HCT116 (cell line): ENCODE measurements around the gene TNXB. TPM values are rescaled to one million over a fixed set of nuclear protein-coding genes. Genes with fewer than 3 reads are reported as not detected.
A peak's percentile ranks its signal among the peaks of the same experiment; 100 is the strongest.

Experiments
- ATAC-seq: fragments of 200-7000 bp; cut with Tn5 transposase; 2 replicates; pipeline ENCODE4 v1.9.1; 2020; ENCODE audit warnings: mild to moderate bottlenecking, moderate library complexity
- BruUV-seq: library from RNA; stranded (reverse); fragments of 400-500 nt; replicated peaks from 2 replicates; lab custom pipeline; 2021; lab: Mats Ljungman, UMichigan
- CTCF ChIA-PET: fragments of 300-600 bp; sonication (Branson Sonifier 250); formaldehyde crosslinking; loops from one replicate; lab custom pipeline; 2021; ENCODE audit warnings: antibody characterized with exemption; lab: Charles Lee
- POLR2A ChIA-PET: fragments of 300-600, 350-600 bp; sonication (Branson Sonifier 250); formaldehyde crosslinking; loops from one replicate; lab custom pipeline; 2021; ENCODE audit warnings: antibody characterized with exemption; lab: Charles Lee
- RAD21 ChIA-PET, 2 experiments: fragments of 300-600 bp; sonication (Branson Sonifier 250); formaldehyde crosslinking; loops; one replicate each; lab custom pipeline; 2023; ENCODE audit warnings: low total read pairs in 2 of 2; ENCODE audit not compliant: uncharacterized antibody in 2 of 2, unreplicated experiment in 2 of 2, low non-redundant PET in 1 of 2; lab: Charles Lee
- DNase-seq: peaks from one replicate; pipeline ENCODE4 v3.0.0-alpha.2; 2010; ENCODE audit warnings: low read depth, low spot score
- H2AFZ ChIP-seq: fragments of 200-600 bp; shearing (Covaris generic), sonication (generic); 2 replicates; pipeline ENCODE4 v1.6.1; 2017; ENCODE audit warnings: low read depth, mixed run types, mixed read lengths, antibody characterized with exemption, low read length; ENCODE audit not compliant: poor library complexity, severe bottlenecking
- H3K27ac ChIP-seq: 2 replicates; pipeline ENCODE4 v1.5.1; 2012; ENCODE audit warnings: low read depth, low read length
- H3K27me3 ChIP-seq: fragments of 200-600 bp; sonication (generic); 2 replicates; pipeline ENCODE4 v1.6.1; 2016; ENCODE audit warnings: mixed run types, low read length, mixed read lengths; ENCODE audit not compliant: insufficient read depth
- H3K36me3 ChIP-seq, 2 experiments: fragments of 200-500 bp in 1 of 2; fragments of 200-600 bp in 1 of 2; sonication (Bioruptor generic) in 1 of 2; sonication (generic) in 1 of 2; 2 replicates each; pipeline versions ENCODE4 v1.5.1 to v1.6.1; 2014 to 2016; ENCODE audit warnings: low read length in 2 of 2, inconsistent platforms in 1 of 2, mixed read lengths in 1 of 2, mixed run types in 1 of 2; ENCODE audit not compliant: insufficient read depth in 2 of 2, control insufficient read depth in 1 of 2
- H3K4me1 ChIP-seq, 2 experiments: fragments of 200-600 bp in 1 of 2; sonication (generic) in 1 of 2; 2 replicates each; pipeline versions ENCODE4 v1.5.1 to v1.6.1; 2012 to 2017; ENCODE audit warnings: low read length in 2 of 2, inconsistent platforms in 1 of 2, mild to moderate bottlenecking in 1 of 2, mixed read lengths in 1 of 2, mixed run types in 1 of 2, moderate library complexity in 1 of 2; ENCODE audit not compliant: insufficient read depth in 2 of 2, control insufficient read depth in 1 of 2
- H3K4me2 ChIP-seq: fragments of 200-600 bp; sonication (generic); 2 replicates; pipeline ENCODE4 v1.6.1; 2017; ENCODE audit warnings: mixed run types, low read length, mixed read lengths
- H3K4me3 ChIP-seq, 2 experiments: fragments of 200-600 bp in 1 of 2; sonication (generic) in 1 of 2; replicated peaks in 1 of 2; 2 replicates each; pipeline ENCODE4 v1.5.1; 2011 to 2016; ENCODE audit warnings: low read length in 2 of 2, control low read depth in 1 of 2, low read depth in 1 of 2, mild to moderate bottlenecking in 1 of 2, mixed read lengths in 1 of 2, mixed run types in 1 of 2
- H3K79me2 ChIP-seq: fragments of 200-600 bp; sonication (generic); 2 replicates; pipeline ENCODE4 v1.6.1; 2017; ENCODE audit warnings: mild to moderate bottlenecking, mixed run types, low read length, moderate library complexity, mixed read lengths; ENCODE audit not compliant: insufficient read depth
- H3K9ac ChIP-seq: fragments of 200-600 bp; sonication (generic); 2 replicates; pipeline ENCODE4 v1.6.1; 2016; ENCODE audit warnings: low read length, mixed read lengths
- H3K9me2 ChIP-seq: fragments of 200-600 bp; sonication (generic), shearing (Covaris generic); 2 replicates; pipeline ENCODE4 v1.6.1; 2017; ENCODE audit warnings: mixed run types, mild to moderate bottlenecking, moderate library complexity; ENCODE audit not compliant: insufficient read depth
- H3K9me3 ChIP-seq, 2 experiments: fragments of 200-500 bp in 1 of 2; fragments of 200-600 bp in 1 of 2; sonication (Bioruptor generic) in 1 of 2; sonication (generic) in 1 of 2; 2 replicates each; pipeline ENCODE4 v1.6.1; 2014 to 2017; ENCODE audit warnings: low read length in 2 of 2, mixed read lengths in 2 of 2, inconsistent platforms in 1 of 2, low read depth in 1 of 2, mild to moderate bottlenecking in 1 of 2, mixed run types in 1 of 2, moderate library complexity in 1 of 2; ENCODE audit not compliant: control insufficient read depth in 1 of 2, insufficient read depth in 1 of 2
- H4K20me1 ChIP-seq: fragments of 200-600 bp; sonication (generic), shearing (Covaris generic); 2 replicates; pipeline ENCODE4 v1.6.1; 2017; ENCODE audit warnings: mixed run types, mild to moderate bottlenecking, moderate library complexity; ENCODE audit not compliant: insufficient read depth
- CBX3 ChIP-seq: IDR thresholded peaks from 2 replicates; pipeline ENCODE4 v1.6.1; 2012; ENCODE audit warnings: low read depth
- CEBPB ChIP-seq: IDR thresholded peaks from 2 replicates; pipeline ENCODE4 v1.6.1; 2012; ENCODE audit warnings: low read depth
- CTCF ChIP-seq, 3 experiments: fragments of 200-600 bp in 1 of 3; sonication (generic) in 1 of 3; IDR thresholded peaks in 2 of 3; conservative IDR thresholded peaks in 1 of 3; 2 replicates each; pipeline ENCODE4 v1.5.1; 2012 to 2017; ENCODE audit warnings: low read depth in 2 of 3, low read length in 2 of 3, antibody characterized with exemption in 1 of 3, borderline replicate concordance in 1 of 3, control low read depth in 1 of 3, mild to moderate bottlenecking in 1 of 3, mixed read lengths in 1 of 3, mixed run types in 1 of 3, moderate library complexity in 1 of 3; ENCODE audit not compliant: insufficient read depth in 1 of 3
- EGR1 ChIP-seq: IDR thresholded peaks from 2 replicates; pipeline ENCODE4 v1.6.1; 2012; ENCODE audit warnings: low read depth
- ELF1 ChIP-seq: IDR thresholded peaks from 2 replicates; pipeline ENCODE4 v1.6.1; 2012; ENCODE audit warnings: low read depth, borderline replicate concordance
- EZH2 ChIP-seq: fragments of 200-600 bp; sonication (generic); IDR thresholded peaks from 2 replicates; pipeline ENCODE4 v1.6.1; 2017; ENCODE audit warnings: antibody characterized with exemption, mixed run types
- FOSL1 ChIP-seq: IDR thresholded peaks from 2 replicates; pipeline ENCODE4 v1.6.1; 2012; ENCODE audit warnings: low read depth
- JUND ChIP-seq: IDR thresholded peaks from 2 replicates; pipeline ENCODE4 v1.6.1; 2012
- POLR2A ChIP-seq: IDR thresholded peaks from 2 replicates; pipeline ENCODE4 v1.7.0; 2011; ENCODE audit warnings: borderline replicate concordance; ENCODE audit not compliant: insufficient read depth, insufficient read length; ENCODE audit errors: extremely low read depth
- RAD21 ChIP-seq: IDR thresholded peaks from 2 replicates; pipeline ENCODE4 v1.6.1; 2012; ENCODE audit warnings: low read depth, mild to moderate bottlenecking
- SIN3A ChIP-seq: IDR thresholded peaks from 2 replicates; pipeline ENCODE4 v1.6.1; 2012; ENCODE audit warnings: low read depth
- TCF7L2 ChIP-seq: IDR thresholded peaks from 2 replicates; pipeline ENCODE4 v1.7.0; 2011; ENCODE audit warnings: borderline replicate concordance, inconsistent platforms; ENCODE audit not compliant: insufficient read depth, insufficient read length; ENCODE audit errors: extremely low read depth
- YY1 ChIP-seq: IDR thresholded peaks from 2 replicates; pipeline ENCODE4 v1.6.1; 2011; ENCODE audit warnings: low read length, low read depth, moderate library complexity, mild to moderate bottlenecking; ENCODE audit not compliant: insufficient replicate concordance; ENCODE audit errors: extremely low read depth
- ZFX ChIP-seq: fragments of 450-650 bp; IDR thresholded peaks from 2 replicates; pipeline ENCODE4 v1.6.1; 2017
- intact Hi-C: fragments of 100-400 bp; cut with micrococcal nuclease; formaldehyde crosslinking; loops from 2 replicates; pipeline ENCODE4 v1.10.0; 2022
- total RNA-seq: library from RNA; stranded (reverse); gene quantifications from one replicate; pipeline ENCODE4 v1.2.1, GENCODE V29; 2021; ENCODE audit not compliant: unreplicated experiment
- TF ChIP-seq, protein P1 (sequence below): IDR thresholded peaks from 2 replicates; pipeline ENCODE4 v1.6.1; 2012; ENCODE audit warnings: low read depth

TNXB gene
- total RNA-seq, 1 experiment from 2014 or later = 8.5 TPM

DNA sequence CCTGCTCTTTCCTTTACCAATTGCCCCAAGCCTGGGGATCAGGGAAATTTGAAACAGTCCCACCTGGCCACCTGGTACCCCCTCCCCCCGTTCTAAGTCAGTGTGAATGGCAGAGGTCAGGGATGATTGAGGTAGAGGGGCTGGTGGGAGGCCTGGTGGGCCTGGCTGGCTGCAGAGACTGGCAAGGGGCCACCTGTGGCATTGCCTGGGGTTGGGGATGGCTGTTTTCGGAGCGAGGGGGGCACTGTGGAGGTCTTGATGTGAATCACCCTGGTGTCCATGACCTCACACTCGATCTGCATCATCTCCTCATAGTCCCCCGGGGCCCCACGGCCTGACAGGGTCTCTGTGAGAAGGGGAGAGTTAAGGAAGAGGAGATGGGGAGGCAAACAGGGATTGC is 6.5 kb upstream of the TNXB start (continued):
- TF ChIP-seq TCF7L2 = no peak
- TF ChIP-seq FOSL1 = no peak

DNA sequence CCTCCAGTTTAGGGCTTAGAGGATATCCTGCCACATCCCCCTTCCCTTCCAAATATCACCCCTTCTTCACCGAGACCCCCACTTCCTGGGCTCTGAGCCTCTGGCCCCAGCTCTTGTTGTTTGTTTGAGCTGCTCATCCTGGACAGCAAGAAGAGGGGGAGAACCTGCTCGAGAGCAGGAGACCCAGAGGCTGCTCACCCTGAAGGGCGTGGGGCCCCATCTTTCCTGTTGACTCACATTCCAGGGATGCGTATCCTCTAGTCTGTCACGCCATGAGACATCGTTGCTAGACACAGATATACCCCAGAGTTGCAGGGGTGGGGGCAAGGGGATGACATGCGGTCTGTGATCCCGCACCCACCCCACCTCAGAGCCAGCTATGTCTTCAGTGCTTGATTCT is 5.7 kb upstream of the TNXB start:
- no peak overlapping the region for H3K9ac ChIP-seq
- peaks cover 0 to 28% of the 10 kb centered on the region in 2 experiments; a peak in 2 of 4 replicates for H3K4me1 ChIP-seq
- no peaks in the 10 kb centered on the region for H3K27me3 ChIP-seq
- ATAC-seq = no peak
- TF ChIP-seq YY1 (no peak), EGR1 (no peak), EZH2 (no peak), TCF7L2 (no peak), RAD21 (no peak), ELF1 (no peak), CBX3 (no peak), FOSL1 (no peak), SIN3A (no peak), CEBPB (no peak), JUND (no peak), ZFX (no peak), POLR2A (no peak), CTCF (IDR thresholded peaks at IDR 0.05 in 2 of 3, conservative IDR thresholded peaks at IDR 0.05 in 1 of 3; ENCODE audit: borderline replicate concordance in 1 of 3, insufficient read depth in 1 of 3, low read depth in 2 of 3, low read length in 2 of 3) (no peak)
- TF ChIP-seq, protein P1, sequence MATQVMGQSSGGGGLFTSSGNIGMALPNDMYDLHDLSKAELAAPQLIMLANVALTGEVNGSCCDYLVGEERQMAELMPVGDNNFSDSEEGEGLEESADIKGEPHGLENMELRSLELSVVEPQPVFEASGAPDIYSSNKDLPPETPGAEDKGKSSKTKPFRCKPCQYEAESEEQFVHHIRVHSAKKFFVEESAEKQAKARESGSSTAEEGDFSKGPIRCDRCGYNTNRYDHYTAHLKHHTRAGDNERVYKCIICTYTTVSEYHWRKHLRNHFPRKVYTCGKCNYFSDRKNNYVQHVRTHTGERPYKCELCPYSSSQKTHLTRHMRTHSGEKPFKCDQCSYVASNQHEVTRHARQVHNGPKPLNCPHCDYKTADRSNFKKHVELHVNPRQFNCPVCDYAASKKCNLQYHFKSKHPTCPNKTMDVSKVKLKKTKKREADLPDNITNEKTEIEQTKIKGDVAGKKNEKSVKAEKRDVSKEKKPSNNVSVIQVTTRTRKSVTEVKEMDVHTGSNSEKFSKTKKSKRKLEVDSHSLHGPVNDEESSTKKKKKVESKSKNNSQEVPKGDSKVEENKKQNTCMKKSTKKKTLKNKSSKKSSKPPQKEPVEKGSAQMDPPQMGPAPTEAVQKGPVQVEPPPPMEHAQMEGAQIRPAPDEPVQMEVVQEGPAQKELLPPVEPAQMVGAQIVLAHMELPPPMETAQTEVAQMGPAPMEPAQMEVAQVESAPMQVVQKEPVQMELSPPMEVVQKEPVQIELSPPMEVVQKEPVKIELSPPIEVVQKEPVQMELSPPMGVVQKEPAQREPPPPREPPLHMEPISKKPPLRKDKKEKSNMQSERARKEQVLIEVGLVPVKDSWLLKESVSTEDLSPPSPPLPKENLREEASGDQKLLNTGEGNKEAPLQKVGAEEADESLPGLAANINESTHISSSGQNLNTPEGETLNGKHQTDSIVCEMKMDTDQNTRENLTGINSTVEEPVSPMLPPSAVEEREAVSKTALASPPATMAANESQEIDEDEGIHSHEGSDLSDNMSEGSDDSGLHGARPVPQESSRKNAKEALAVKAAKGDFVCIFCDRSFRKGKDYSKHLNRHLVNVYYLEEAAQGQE = no peak
- TF ChIP-seq, all 23 proteins: peak for 0
- POLR2A ChIA-PET = no interaction called here
- Histone ChIP-seq H3K27ac (no peak overlapping the region), H4K20me1 (no peaks in the 10 kb centered on the region), H3K4me3 (no peak overlapping the region), H2AFZ (no peak overlapping the region), H3K79me2 (no peaks in the 10 kb centered on the region), H3K36me3 (peaks cover 10 to 15% of the 10 kb centered on the region in 2 experiments; a peak in 3 of 4 replicates), H3K9me2 (no peaks in the 10 kb centered on the region), H3K9me3 (no peaks in the 10 kb centered on the region), H3K4me2 (peak overlapping the region; percentile 51)
- intact Hi-C loops = loop anchor here (5.0 kb wide), 2 partner anchors 128 to 588 kb away; no protein-coding TSS in a partner anchor
- no TSS peak for BruUV-seq
- CTCF ChIA-PET = interaction anchor here (1.1 kb wide), 1 partner anchor 13 kb away, joined by 3 read pairs; the partner anchor contains the start of gene ATF6B
- RAD21 ChIA-PET = no interaction called here
- no peak for DNase-seq
